BE2C (cell line): ENCODE results near the gene CDC45.

Experiments used
- DNase-seq: peaks from one replicate; pipeline ENCODE4 v3.0.0-alpha.2; 2020
- H3K27me3 ChIP-seq: fragments of 250-450 bp; sonication (Bioruptor Pico); 2 replicates; pipeline ENCODE4 v1.5.1; 2020; ENCODE audit warnings: mild to moderate bottlenecking
- H3K36me3 ChIP-seq: fragments of 250-450 bp; sonication (Bioruptor Pico); 2 replicates; pipeline ENCODE4 v1.5.1; 2020; ENCODE audit warnings: mild to moderate bottlenecking
- H3K4me1 ChIP-seq: fragments of 250-450 bp; sonication (Bioruptor Pico); 2 replicates; pipeline ENCODE4 v1.5.1; 2020
- H3K4me3 ChIP-seq: 2 replicates; pipeline ENCODE4 v1.5.1; 2011; ENCODE audit warnings: low read depth, low read length
- H3K9me3 ChIP-seq: fragments of 250-450 bp; sonication (Bioruptor Pico); 2 replicates; pipeline ENCODE4 v1.5.1; 2020
- TF ChIP-seq, protein P1 (sequence below): IDR thresholded peaks from 2 replicates; pipeline ENCODE4 v1.5.1; 2012; ENCODE audit warnings: mild to moderate bottlenecking, low read depth, low read length

CDC45 gene

DNA sequence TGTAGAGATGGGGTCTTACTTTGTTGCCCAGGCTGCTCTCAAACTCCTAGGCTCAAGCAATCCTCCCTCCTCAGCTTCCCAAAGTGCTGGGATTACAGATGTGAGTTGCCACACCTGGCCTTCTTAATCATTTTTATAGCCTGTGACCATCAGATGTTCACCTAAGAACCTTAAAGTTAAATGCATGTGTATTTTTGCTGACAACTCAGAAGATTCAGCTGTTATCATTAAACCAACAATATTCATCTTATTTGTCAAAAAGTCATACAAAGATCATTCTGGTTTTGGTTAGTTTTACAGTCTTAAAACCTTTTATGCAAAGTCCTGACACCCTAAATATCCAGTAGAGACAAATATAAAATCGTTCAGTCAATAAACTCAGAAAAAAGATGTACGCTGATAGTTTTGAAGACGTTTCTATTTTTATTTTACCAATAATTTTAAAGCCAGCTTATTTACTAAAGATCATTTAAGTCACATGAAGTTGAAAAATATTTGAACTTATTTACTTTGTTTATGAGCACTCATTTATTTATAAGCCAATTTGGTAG is 22.3 kb downstream of the CDC45 start:
- Histone ChIP-seq H3K4me1 (no peaks in the 10 kb centered on the region), H3K27me3 (no peaks in the 10 kb centered on the region), H3K36me3 (peaks cover 43% of the 10 kb centered on the region), H3K9me3 (no peaks in the 10 kb centered on the region), H3K4me3 (no peak overlapping the region)
- DNase-seq, result no peak
- TF ChIP-seq, protein P1, sequence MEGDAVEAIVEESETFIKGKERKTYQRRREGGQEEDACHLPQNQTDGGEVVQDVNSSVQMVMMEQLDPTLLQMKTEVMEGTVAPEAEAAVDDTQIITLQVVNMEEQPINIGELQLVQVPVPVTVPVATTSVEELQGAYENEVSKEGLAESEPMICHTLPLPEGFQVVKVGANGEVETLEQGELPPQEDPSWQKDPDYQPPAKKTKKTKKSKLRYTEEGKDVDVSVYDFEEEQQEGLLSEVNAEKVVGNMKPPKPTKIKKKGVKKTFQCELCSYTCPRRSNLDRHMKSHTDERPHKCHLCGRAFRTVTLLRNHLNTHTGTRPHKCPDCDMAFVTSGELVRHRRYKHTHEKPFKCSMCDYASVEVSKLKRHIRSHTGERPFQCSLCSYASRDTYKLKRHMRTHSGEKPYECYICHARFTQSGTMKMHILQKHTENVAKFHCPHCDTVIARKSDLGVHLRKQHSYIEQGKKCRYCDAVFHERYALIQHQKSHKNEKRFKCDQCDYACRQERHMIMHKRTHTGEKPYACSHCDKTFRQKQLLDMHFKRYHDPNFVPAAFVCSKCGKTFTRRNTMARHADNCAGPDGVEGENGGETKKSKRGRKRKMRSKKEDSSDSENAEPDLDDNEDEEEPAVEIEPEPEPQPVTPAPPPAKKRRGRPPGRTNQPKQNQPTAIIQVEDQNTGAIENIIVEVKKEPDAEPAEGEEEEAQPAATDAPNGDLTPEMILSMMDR, result no peak

DNA sequence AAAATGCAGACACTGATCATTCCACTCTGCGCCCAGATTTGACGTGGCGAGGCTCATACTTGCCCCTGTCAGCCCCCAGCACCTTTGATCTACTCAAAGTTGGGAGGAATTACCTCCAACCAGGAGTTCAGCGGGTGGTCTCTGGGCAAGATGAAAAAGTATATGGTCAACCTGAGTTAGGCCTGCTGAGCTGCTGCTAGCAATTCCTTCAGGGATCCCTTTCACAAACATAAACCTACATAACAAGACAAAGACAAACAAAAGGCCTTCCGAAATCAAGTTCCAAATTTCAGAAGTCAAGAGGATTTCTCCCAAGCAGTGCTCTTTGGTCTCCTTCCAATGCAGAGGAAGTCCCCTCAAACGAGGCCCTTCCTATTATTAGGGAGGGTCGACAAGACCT is 23.6 kb downstream of the CDC45 start:
- no peaks in the 10 kb centered on the region for H3K27me3 ChIP-seq
- H3K4me1 ChIP-seq, result no peaks in the 10 kb centered on the region
- TF ChIP-seq, protein P1, result no peak
- DNase-seq, result no peak
- peaks cover 40% of the 10 kb centered on the region for H3K36me3 ChIP-seq
- H3K4me3 ChIP-seq, result no peak overlapping the region
- H3K9me3 ChIP-seq, result no peaks in the 10 kb centered on the region

DNA sequence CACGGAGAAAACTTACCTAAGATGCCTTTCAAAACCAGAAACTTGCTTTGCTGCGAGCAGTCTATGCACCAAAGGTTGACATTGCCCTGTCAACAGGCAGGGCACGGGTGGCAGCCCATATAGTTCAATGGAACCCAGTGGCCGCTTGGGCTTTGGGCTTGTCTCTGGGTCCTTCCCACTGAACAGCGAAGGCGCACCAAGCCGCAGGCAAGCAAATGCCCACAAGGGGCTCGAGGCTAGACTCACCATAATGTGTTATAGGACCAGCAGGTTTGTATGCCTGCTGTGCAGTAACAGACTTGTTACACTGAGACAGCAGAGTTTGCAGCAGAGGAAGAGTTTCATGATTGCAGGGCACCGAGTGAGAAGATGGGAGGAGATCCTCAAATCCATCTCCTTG is 24.1 kb downstream of the CDC45 start:
- TF ChIP-seq, protein P1, result no peak
- Histone ChIP-seq H3K4me3 (no peak overlapping the region), H3K27me3 (no peaks in the 10 kb centered on the region), H3K36me3 (peaks cover 37% of the 10 kb centered on the region), H3K9me3 (no peaks in the 10 kb centered on the region), H3K4me1 (no peaks in the 10 kb centered on the region)
- DNase-seq, result no peak

DNA sequence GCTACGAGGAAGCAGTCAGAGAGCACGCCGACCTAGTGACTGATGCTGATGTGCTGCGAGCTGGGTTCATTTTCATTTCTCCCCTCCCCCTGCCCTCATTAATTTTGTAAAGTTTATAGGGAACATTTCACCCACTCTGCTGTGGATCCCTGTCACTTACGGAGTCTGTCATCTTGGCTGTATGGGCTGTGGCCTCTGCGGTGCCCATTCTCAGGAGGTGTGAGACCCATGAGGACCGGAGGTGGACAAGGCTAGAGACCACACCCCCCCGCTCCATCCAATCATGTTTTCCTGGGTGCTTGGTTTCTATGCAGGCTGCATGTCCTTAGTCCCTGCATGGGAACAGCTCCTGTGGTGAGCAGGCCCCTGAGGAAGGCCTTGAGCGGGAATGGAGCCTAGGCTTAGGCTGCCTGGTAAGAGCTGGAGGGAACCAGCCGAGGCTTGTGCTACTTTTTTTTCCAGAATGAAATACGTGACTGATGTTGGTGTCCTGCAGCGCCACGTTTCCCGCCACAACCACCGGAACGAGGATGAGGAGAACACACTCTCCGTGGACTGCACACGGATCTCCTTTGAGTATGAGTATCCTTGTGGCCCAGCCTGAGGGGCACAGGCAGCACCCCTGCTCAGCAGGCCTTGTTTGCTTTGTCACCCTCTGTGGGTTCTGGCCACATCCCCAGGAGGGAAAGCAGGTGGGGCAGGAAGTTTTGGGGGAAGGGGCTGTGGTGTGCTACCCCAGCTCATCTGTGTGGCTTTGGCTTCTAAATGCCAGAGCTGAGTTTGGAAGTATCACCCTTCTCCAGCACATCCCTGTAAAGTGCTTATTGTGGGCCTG is 25.4 kb downstream of the CDC45 start:
- TF ChIP-seq, protein P1, result no peak
- Histone ChIP-seq H3K4me3 (no peak overlapping the region), H3K4me1 (no peaks in the 10 kb centered on the region), H3K36me3 (peaks cover 42% of the 10 kb centered on the region), H3K27me3 (no peaks in the 10 kb centered on the region), H3K9me3 (no peaks in the 10 kb centered on the region)
- no peak for DNase-seq

DNA sequence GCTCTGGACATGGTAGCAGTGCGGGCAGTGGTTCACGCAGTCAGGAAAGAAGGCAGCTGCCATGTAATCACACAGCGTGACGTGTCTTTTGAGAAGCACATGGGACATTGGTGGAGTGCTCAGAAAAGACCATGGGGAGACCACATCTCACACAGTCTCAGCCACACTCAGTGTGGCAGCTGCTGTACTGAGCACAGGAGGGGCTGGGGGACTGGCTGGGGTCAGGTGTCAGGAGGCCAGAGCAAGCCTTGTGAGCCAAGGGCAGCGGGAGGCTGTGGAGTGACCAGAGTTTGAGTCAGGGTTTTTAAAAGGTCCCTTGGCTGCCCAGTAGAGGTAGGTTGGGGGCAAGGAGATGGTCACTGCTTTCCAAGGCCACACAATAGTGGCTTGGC is 26.0 kb downstream of the CDC45 start:
- H3K4me3 ChIP-seq, result no peak overlapping the region
- H3K27me3 ChIP-seq, result no peaks in the 10 kb centered on the region
- H3K36me3 ChIP-seq, result peaks cover 43% of the 10 kb centered on the region
- no peak for DNase-seq
- TF ChIP-seq, protein P1, result no peak
- no peaks in the 10 kb centered on the region for H3K9me3 ChIP-seq
- no peaks in the 10 kb centered on the region for H3K4me1 ChIP-seq

DNA sequence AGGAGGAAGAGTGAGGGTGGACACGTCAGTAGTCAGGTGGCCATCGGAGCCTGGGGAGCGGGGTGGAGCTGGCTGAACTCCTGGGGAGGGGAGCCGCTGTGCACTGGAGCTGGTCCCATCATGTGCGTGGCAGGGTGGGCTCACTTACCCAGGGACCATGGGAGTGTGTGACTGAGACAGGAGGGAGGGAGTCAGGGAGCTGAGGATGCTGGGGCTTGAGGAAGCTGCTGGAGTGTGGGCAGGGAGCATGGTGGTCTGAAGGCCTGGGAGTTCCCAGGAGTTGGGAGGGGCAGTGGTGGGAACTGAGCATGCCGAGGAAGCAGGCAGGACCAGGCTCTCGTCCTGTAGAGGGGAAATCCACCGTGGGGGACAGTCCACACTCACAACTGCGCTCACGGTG is 26.5 kb downstream of the CDC45 start:
- H3K9me3 ChIP-seq, result no peaks in the 10 kb centered on the region
- no peak for DNase-seq
- TF ChIP-seq, protein P1, result no peak
- no peaks in the 10 kb centered on the region for H3K27me3 ChIP-seq
- peaks cover 45% of the 10 kb centered on the region for H3K36me3 ChIP-seq
- H3K4me1 ChIP-seq, result no peaks in the 10 kb centered on the region
- H3K4me3 ChIP-seq, result no peak overlapping the region
